Body of pancreas (tissue), 4 donors: ENCODE results near the gene CACNA2D3. TPM values are rescaled to one million over a fixed set of nuclear protein-coding genes. Genes with fewer than 3 reads are reported as not detected.

Source experiments
- ATAC-seq: fragments of 150-250 bp; one replicate; pipeline ENCODE4 v1.9.1; 2016
- DNase-seq, 4 donors: peaks; one replicate each; pipeline ENCODE4 v3.0.0-alpha.2; 2019
- H3K27ac ChIP-seq, 4 donors: fragments of 200-600 bp; sonication (generic); 1 replicate in 3 of 4; 2 replicates in 1 of 4; pipeline versions ENCODE4 v1.5.1 to v1.6.1; 2016 to 2019; ENCODE audit warnings: mild to moderate bottlenecking in 1 of 4, mixed read lengths in 1 of 4, moderate library complexity in 1 of 4
- H3K27me3 ChIP-seq, 2 donors: fragments of 200-600 bp; sonication (generic); one replicate each; pipeline ENCODE4 v1.6.0; 2016; ENCODE audit warnings: mild to moderate bottlenecking in 1 of 2
- H3K36me3 ChIP-seq, 2 donors: fragments of 200-600 bp; sonication (generic); replicated peaks in 1 of 2; 2 replicates each; pipeline ENCODE4 v1.5.1; 2016; ENCODE audit warnings: low read depth in 2 of 2; ENCODE audit not compliant: insufficient read depth in 1 of 2
- H3K4me1 ChIP-seq: fragments of 200-600 bp; sonication (generic); one replicate; pipeline ENCODE4 v1.6.0; 2016
- H3K4me3 ChIP-seq, 2 donors: fragments of 200-600 bp; sonication (generic); 1 replicate in 1 of 2; 2 replicates in 1 of 2; pipeline ENCODE4 v1.5.1; 2016 to 2019
- H3K9me3 ChIP-seq, 3 donors: fragments of 200-600 bp; sonication (generic); 1 replicate in 2 of 3; 2 replicates in 1 of 3; pipeline ENCODE4 v1.5.1; 2016
- CTCF ChIP-seq, 7 experiments: fragments of 450-650 bp in 4 of 7; fragments of 200-600 bp in 3 of 7; sonication (generic) in 3 of 7; IDR thresholded peaks; one replicate each; pipeline ENCODE4 v1.5.1; 2016 to 2019; ENCODE audit warnings: antibody characterized with exemption in 7 of 7
- POLR2A ChIP-seq, 3 donors: fragments of 450-650 bp; IDR thresholded peaks; one replicate each; pipeline ENCODE4 v1.6.1; 2016; ENCODE audit warnings: antibody characterized with exemption in 3 of 3, mild to moderate bottlenecking in 2 of 3
- WGBS, 2 donors: methylation state at CpG; one replicate each; pipeline ENCODE4 v1.1.5; 2017; 5-methylcytosine and 5-hydroxymethylcytosine counted together
- intact Hi-C: fragments of 100-400 bp; cut with DNase I; formaldehyde crosslinking; loops from one replicate; pipeline ENCODE4 v1.15.1; 2023
- total RNA-seq, 2 donors: library from RNA; depleted of rRNA; stranded (reverse); fragments of >200 nt; gene quantifications; one replicate each; pipeline ENCODE4 v1.1.0, GENCODE V29; 2016

The CACNA2D3 gene
- total RNA-seq, 2 donors from 2014 or later: not detected

- H3K9me3 ChIP-seq: no peaks in the 10 kb centered on the region
- no peak overlapping the region for H3K27ac ChIP-seq
- ATAC-seq (no peak), DNase-seq (peak in 3 of 4 donors; percentile 36 to 49 (median 46))
- TF ChIP-seq CTCF (IDR thresholded peaks at IDR 0.05) (no peak), POLR2A (IDR thresholded peaks at IDR 0.05) (no peak)
- no peaks in the 10 kb centered on the region for H3K4me1 ChIP-seq
- no peaks in the 10 kb centered on the region for H3K27me3 ChIP-seq
- no peak overlapping the region for H3K4me3 ChIP-seq
- WGBS, 2 donors: 58% methylated on average over 5 of the region's 5 CpGs
- no peaks in the 10 kb centered on the region for H3K36me3 ChIP-seq
- intact Hi-C loops: no loop called here
Observed at GRCh38 chr3:54988838-54989630, 866.7 kb downstream of the CACNA2D3 start.

- ATAC-seq: no peak
- no peaks in the 10 kb centered on the region for H3K4me1 ChIP-seq
- no peaks in the 10 kb centered on the region for H3K27me3 ChIP-seq
- no peaks in the 10 kb centered on the region for H3K9me3 ChIP-seq
- H3K4me3 ChIP-seq: no peak overlapping the region
- intact Hi-C loops: no loop called here
- no peaks in the 10 kb centered on the region for H3K36me3 ChIP-seq
- TF ChIP-seq CTCF (IDR thresholded peaks at IDR 0.05) (no peak), POLR2A (IDR thresholded peaks at IDR 0.05) (no peak)
- DNase-seq: no peak
- H3K27ac ChIP-seq: no peak overlapping the region
- WGBS, 2 donors: 62 to 75% methylated on average over 5 of the region's 5 CpGs
Observed at GRCh38 chr3:54994111-54994513, 871.8 kb downstream of the CACNA2D3 start.

GRCh38 chr3:54999159-54999558, 876.8 kb downstream of the CACNA2D3 start:
- Histone ChIP-seq H3K27me3 (no peaks in the 10 kb centered on the region), H3K27ac (no peak overlapping the region), H3K4me3 (no peak overlapping the region), H3K36me3 (no peaks in the 10 kb centered on the region), H3K9me3 (no peaks in the 10 kb centered on the region), H3K4me1 (no peaks in the 10 kb centered on the region)
- intact Hi-C loops: no loop called here
- TF ChIP-seq CTCF (IDR thresholded peaks at IDR 0.05) (no peak), POLR2A (IDR thresholded peaks at IDR 0.05) (no peak)
- ATAC-seq: no peak
- DNase-seq: no peak
- WGBS, 2 donors: 39 to 42% methylated on average over 5 of the region's 5 CpGs

GRCh38 chr3:54999811-55000210, 877.5 kb downstream of the CACNA2D3 start:
- intact Hi-C loops: no loop called here
- DNase-seq (no peak), ATAC-seq (no peak)
- H3K9me3 ChIP-seq: no peaks in the 10 kb centered on the region
- TF ChIP-seq POLR2A (IDR thresholded peaks at IDR 0.05) (no peak), CTCF (IDR thresholded peaks at IDR 0.05) (no peak)
- WGBS, 2 donors: 47 to 51% methylated on average over 3 of the region's 3 CpGs
- H3K27me3 ChIP-seq: no peaks in the 10 kb centered on the region
- no peak overlapping the region for H3K4me3 ChIP-seq
- H3K36me3 ChIP-seq: no peaks in the 10 kb centered on the region
- no peak overlapping the region for H3K27ac ChIP-seq
- no peaks in the 10 kb centered on the region for H3K4me1 ChIP-seq

- Histone ChIP-seq H3K4me3 (no peak overlapping the region), H3K36me3 (no peaks in the 10 kb centered on the region), H3K27ac (no peak overlapping the region), H3K4me1 (no peaks in the 10 kb centered on the region), H3K27me3 (no peaks in the 10 kb centered on the region), H3K9me3 (no peaks in the 10 kb centered on the region)
- DNase-seq (peak in 3 of 4 donors; percentile 15 to 33 (median 31)), ATAC-seq (no peak)
- TF ChIP-seq CTCF (IDR thresholded peaks at IDR 0.05) (no peak), POLR2A (IDR thresholded peaks at IDR 0.05) (no peak)
- intact Hi-C loops: no loop called here
Observed at GRCh38 chr3:55000546-55000945, 878.2 kb downstream of the CACNA2D3 start.
